GM21825 (cell line): Measurements from ENCODE around the gene CLSTN2.
A peak's percentile ranks its signal among the peaks of the same experiment; 100 is the strongest.

ENCODE experiments used
- ATAC-seq: cut with Tn5 transposase; IDR thresholded peaks from one replicate; pipeline ENCODE4 v1.9.1; 2021; ENCODE audit warnings: mild to moderate bottlenecking, moderate library complexity; ENCODE audit not compliant: unreplicated experiment

The CLSTN2 gene

GRCh38 chr3:140468407-140468806 lies 533.4 kb downstream of the CLSTN2 start:
- no peak for ATAC-seq

- ATAC-seq: no peak
Observed at GRCh38 chr3:140469491-140469890, 534.5 kb downstream of the CLSTN2 start.

- ATAC-seq: no peak
Observed at GRCh38 chr3:140470211-140470610, 535.2 kb downstream of the CLSTN2 start.

- ATAC-seq: no peak
Observed at GRCh38 chr3:140470962-140471361, 536.0 kb downstream of the CLSTN2 start.

- ATAC-seq: no peak
Observed at GRCh38 chr3:140472306-140473020, 537.5 kb downstream of the CLSTN2 start.

- ATAC-seq: no peak
Observed at GRCh38 chr3:140487566-140487965, 552.6 kb downstream of the CLSTN2 start.

GRCh38 chr3:140493271-140493670 lies 558.3 kb downstream of the CLSTN2 start:
- no peak for ATAC-seq

GRCh38 chr3:140494970-140495369 lies 560.0 kb downstream of the CLSTN2 start:
- no peak for ATAC-seq

GRCh38 chr3:140497331-140497730 lies 562.3 kb downstream of the CLSTN2 start:
- no peak for ATAC-seq

- no peak for ATAC-seq
Observed at GRCh38 chr3:140499114-140499757, 564.3 kb downstream of the CLSTN2 start.

GRCh38 chr3:140500473-140500872 lies 565.5 kb downstream of the CLSTN2 start:
- no peak for ATAC-seq

- no peak for ATAC-seq
Observed at GRCh38 chr3:140501061-140501769, 566.2 kb downstream of the CLSTN2 start.

- no peak for ATAC-seq
Observed at GRCh38 chr3:140501770-140502364, 566.9 kb downstream of the CLSTN2 start.

GRCh38 chr3:140505213-140505612 lies 570.2 kb downstream of the CLSTN2 start:
- peak; percentile 83 for ATAC-seq

- ATAC-seq: no peak
Observed at GRCh38 chr3:140505876-140506275, 570.9 kb downstream of the CLSTN2 start.

- no peak for ATAC-seq
Observed at GRCh38 chr3:140508550-140508949, 573.6 kb downstream of the CLSTN2 start.

- ATAC-seq: no peak
Observed at GRCh38 chr3:140509534-140509933, 574.5 kb downstream of the CLSTN2 start.

- no peak for ATAC-seq
Observed at GRCh38 chr3:140510303-140510861, 575.4 kb downstream of the CLSTN2 start.

- ATAC-seq: no peak
Observed at GRCh38 chr3:140521751-140522445, 586.9 kb downstream of the CLSTN2 start.

- no peak for ATAC-seq
Observed at GRCh38 chr3:140522653-140523380, 587.8 kb downstream of the CLSTN2 start.
